Activated naive CD8-positive, alpha-beta T cell treated with anti-CD3 and anti-CD28 coated beads, Interleukin-2, amount 50 U/mL, for 24 hours (primary cell): Measurements from ENCODE around the gene DEFB131A.
"Not testable (repeated sequence)": the region's sequence is repeated elsewhere in the genome, so short reads cannot be mapped to it uniquely, and the experiment has no call there.

Experiments
- ATAC-seq: fragments of 150-1000 bp; cut with Tn5 transposase; one replicate; pipeline ENCODE4 v1.10.0; 2021
- DNase-seq: peaks from one replicate; pipeline ENCODE4 v3.0.0; 2021
- H3K27ac Mint-ChIP-seq: one replicate; pipeline ENCODE4 v1.8.0; 2021; ENCODE audit warnings: mild to moderate bottlenecking, mixed read lengths
- H3K27me3 Mint-ChIP-seq: one replicate; pipeline ENCODE4 v1.8.0; 2021; ENCODE audit warnings: mixed read lengths
- H3K36me3 Mint-ChIP-seq: one replicate; pipeline ENCODE4 v1.8.0; 2021; ENCODE audit warnings: low read depth, mixed read lengths
- H3K4me1 Mint-ChIP-seq: one replicate; pipeline ENCODE4 v1.8.0; 2021; ENCODE audit warnings: mixed read lengths
- H3K4me3 Mint-ChIP-seq: one replicate; pipeline ENCODE4 v1.8.0; 2021; ENCODE audit warnings: mild to moderate bottlenecking, moderate library complexity, mixed read lengths
- H3K9me3 Mint-ChIP-seq: one replicate; pipeline ENCODE4 v1.8.0; 2021; ENCODE audit warnings: mixed read lengths

Gene DEFB131A

DNA sequence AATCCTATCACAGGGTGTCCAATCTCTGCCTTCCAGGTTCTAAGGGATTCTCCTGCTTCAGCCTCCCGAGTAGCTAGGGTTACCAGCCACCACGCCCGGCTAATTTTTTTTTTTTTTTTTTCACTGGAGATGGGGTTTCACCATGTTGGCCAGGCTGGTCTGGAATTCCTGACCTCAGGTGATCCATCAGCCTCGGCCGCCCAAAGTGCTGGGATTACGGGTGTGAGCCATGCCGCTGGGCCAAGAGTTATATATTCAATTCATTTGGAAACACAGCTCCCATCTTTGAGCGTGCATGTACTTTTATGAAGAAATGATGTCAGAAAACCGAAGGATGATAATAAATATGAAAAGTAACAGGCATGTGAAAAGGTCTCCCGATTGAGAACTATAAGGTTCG, 38.7 kb downstream of the DEFB131A start:
- not testable (repeated sequence) for H3K9me3 Mint-ChIP-seq, H3K36me3 Mint-ChIP-seq, H3K4me3 Mint-ChIP-seq, H3K27me3 Mint-ChIP-seq, H3K27ac Mint-ChIP-seq, DNase-seq, H3K4me1 Mint-ChIP-seq, ATAC-seq

DNA sequence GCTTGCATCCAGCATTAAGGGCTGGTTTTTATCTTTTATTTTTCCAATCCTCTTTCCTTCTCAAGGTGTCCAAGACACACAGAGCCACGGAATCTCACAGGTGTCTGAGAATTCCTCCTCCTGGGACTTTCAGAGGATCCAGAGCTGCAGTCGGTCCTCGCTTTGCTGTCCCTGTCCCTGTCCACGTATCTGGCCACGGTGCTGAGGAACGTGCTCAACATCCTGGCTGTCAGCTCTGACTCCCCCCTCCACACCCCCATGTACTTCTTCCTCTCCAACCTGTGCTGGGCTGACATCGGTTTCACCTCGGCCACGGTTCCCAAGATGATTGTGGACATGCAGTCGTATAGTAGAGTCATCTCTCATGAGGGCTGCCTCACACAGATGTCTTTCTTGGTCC, 39.5 kb downstream of the DEFB131A start:
- H3K27ac Mint-ChIP-seq, H3K27me3 Mint-ChIP-seq, DNase-seq, H3K9me3 Mint-ChIP-seq, H3K36me3 Mint-ChIP-seq, H3K4me3 Mint-ChIP-seq, ATAC-seq, H3K4me1 Mint-ChIP-seq: not testable (repeated sequence)

DNA sequence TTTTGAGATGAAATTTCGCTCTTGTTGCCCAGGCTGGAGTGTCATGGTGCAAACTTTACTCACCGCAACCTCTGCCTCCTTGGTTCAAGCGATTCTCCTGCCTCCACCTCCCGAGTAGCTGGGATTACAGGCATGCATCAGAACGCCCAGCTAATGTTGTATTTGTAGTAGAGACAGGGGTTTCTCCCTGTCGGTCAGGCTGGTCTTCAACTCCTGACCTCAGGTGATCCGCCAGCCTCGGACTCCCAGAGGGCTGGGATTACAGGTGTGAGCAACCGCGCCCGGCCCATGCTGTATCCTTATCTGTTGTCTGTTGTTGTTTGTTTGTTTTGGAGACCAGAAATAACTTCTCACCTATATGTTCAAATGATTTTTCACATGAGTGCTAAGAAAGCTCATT, 42.7 kb downstream of the DEFB131A start:
- not testable (repeated sequence) for H3K9me3 Mint-ChIP-seq, H3K27me3 Mint-ChIP-seq, H3K4me1 Mint-ChIP-seq, H3K36me3 Mint-ChIP-seq, H3K4me3 Mint-ChIP-seq, ATAC-seq, H3K27ac Mint-ChIP-seq, DNase-seq

DNA sequence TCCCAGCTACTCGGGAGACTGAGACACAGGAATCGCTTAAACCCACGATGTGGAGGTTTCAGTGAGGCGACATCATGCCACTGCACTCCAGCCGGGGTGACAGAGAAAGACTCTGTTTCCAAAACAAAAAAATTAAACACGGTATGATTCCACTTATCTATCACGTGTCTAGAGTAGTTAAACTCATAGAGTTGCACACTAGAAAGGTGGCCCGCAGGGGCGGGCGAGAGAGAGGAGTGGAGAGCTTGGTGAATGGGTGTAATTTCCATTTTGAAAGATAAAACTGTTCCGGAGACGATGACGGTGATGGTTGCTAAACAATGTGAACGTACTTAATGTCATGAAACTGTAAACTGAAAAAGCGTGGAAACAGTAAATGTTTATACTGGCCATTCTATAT, 44.6 kb downstream of the DEFB131A start:
- not testable (repeated sequence) for H3K9me3 Mint-ChIP-seq, H3K36me3 Mint-ChIP-seq, DNase-seq, H3K4me3 Mint-ChIP-seq, ATAC-seq, H3K4me1 Mint-ChIP-seq, H3K27me3 Mint-ChIP-seq, H3K27ac Mint-ChIP-seq

DNA sequence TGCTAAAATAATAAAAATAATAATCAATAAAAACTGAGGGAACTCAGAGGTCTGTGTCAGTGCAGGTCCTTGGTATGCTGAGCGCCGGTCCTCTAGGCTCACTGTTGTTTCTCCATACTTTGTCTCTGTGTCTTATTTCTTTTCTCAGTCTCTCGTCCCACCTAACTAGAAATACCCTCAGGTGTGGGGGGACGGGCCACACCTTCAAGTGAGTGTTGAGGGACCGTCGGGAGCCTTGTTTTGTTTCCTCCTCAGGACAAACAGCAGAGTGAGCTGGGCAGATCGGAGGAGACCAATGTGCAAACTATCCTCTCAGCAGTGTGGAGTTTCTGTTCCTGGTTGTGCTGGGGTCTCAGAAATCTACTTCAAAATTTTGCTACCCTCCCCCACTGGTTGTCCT, 46.3 kb downstream of the DEFB131A start:
- not testable (repeated sequence) for H3K4me1 Mint-ChIP-seq, H3K36me3 Mint-ChIP-seq, H3K4me3 Mint-ChIP-seq, DNase-seq, ATAC-seq, H3K27ac Mint-ChIP-seq, H3K9me3 Mint-ChIP-seq, H3K27me3 Mint-ChIP-seq

DNA sequence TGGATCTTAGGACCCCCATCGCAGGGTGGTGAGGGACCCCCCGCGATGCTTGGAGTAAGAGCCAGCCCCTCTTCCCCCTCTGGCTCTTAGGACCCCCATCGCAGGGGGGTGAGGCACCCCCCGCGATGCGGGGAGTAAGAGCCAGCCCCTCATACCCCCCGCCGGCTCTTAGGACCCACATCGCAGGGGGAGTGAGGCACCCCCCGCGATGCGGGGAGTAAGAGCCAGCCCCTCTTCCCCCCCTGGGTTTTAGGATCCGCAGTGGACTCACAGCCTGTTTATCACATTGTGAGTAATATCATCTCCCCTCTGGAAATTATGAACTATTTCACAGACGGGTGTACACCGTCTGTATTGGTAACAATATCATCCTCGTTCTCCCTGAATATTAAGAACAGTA, 46.8 kb downstream of the DEFB131A start:
- H3K27ac Mint-ChIP-seq, H3K4me3 Mint-ChIP-seq, ATAC-seq, H3K36me3 Mint-ChIP-seq, DNase-seq, H3K4me1 Mint-ChIP-seq, H3K9me3 Mint-ChIP-seq, H3K27me3 Mint-ChIP-seq: not testable (repeated sequence)

DNA sequence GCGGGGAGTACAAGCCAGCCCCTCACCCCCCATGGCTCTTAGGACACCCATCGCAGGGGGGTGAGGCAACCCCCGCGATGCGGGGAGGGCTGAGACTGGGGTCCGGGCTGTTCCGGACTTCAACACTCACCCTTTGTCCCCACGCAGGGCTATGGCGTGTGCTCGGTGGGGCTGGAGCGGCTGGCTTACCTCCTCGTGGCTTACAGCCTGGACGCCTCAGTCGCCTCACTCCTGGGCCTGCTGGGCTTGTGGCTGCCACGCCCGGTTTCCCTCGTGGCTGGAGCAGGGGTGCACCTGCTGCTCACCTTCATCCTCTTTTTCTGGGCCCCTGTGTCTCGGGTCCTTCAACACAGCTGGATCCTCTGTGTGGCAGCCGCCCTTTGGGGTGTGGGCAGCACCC, 49.4 kb downstream of the DEFB131A start:
- H3K4me1 Mint-ChIP-seq, H3K27ac Mint-ChIP-seq, H3K36me3 Mint-ChIP-seq, DNase-seq, H3K4me3 Mint-ChIP-seq, H3K9me3 Mint-ChIP-seq, ATAC-seq: not testable (repeated sequence)
- H3K27me3 Mint-ChIP-seq, result peaks cover 15% of the 10 kb centered on the region

DNA sequence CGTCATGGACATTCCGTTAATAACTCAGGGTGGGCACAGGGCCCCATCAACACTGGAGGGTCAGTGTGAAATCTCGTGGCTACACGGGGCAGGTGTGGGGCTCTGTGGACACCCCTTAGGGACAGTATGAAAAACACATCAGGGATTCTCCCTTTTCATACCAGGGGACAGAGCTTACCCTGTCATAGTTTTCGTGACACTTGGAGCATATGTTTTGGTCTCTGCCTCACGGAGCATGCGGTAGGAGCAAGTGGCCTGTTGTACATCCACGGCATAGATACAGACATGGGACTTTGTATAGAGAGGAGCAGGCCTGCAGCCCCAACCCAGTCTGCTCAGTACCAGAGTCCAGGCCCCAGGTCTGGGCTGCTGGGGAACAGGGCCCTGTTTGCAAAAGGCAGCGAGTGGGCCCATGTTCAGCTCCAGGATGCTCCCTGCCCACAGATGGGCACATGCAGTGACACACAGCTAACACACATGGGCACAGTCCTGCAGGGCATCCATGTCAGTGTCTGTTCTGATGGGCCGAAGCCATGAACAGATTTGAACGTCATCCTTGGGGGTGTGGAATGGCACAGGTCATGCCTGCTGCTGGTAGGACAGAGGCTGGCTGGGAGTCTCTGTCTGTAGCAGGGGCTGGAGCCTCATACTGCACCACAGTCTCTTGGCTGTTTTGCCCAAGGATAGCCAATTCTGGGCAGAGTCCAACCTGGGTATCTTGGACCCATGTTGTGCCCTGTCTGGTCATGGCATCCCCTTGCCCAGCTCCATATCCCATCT, 50.2 kb downstream of the DEFB131A start:
- not testable (repeated sequence) for ATAC-seq, H3K4me3 Mint-ChIP-seq, H3K9me3 Mint-ChIP-seq, H3K4me1 Mint-ChIP-seq, H3K36me3 Mint-ChIP-seq, H3K27ac Mint-ChIP-seq, DNase-seq
- peaks cover 15% of the 10 kb centered on the region for H3K27me3 Mint-ChIP-seq

DNA sequence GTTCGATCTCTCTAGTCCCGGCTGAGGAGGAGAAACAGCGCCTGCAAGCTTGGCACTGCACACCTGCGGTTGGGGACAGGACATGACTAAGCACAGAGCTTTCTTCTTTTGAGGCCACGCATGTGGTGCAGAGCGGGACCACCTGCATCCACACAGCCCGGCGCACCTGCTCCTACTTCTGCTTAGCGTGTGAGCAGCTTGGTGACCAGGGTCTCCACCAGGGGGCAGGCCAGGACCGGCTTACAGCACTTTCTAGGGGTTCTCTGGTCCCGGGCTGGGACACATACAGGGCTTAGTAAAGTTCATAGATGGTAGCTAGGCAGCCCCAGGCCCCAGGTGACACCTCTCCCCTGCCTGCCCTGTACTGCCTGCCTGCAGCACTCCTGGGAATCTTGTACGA, 51.2 kb downstream of the DEFB131A start:
- H3K9me3 Mint-ChIP-seq, H3K4me3 Mint-ChIP-seq, H3K27ac Mint-ChIP-seq, H3K4me1 Mint-ChIP-seq, H3K36me3 Mint-ChIP-seq, ATAC-seq: not testable (repeated sequence)
- DNase-seq, result peak; percentile 84
- peaks cover 15% of the 10 kb centered on the region for H3K27me3 Mint-ChIP-seq

DNA sequence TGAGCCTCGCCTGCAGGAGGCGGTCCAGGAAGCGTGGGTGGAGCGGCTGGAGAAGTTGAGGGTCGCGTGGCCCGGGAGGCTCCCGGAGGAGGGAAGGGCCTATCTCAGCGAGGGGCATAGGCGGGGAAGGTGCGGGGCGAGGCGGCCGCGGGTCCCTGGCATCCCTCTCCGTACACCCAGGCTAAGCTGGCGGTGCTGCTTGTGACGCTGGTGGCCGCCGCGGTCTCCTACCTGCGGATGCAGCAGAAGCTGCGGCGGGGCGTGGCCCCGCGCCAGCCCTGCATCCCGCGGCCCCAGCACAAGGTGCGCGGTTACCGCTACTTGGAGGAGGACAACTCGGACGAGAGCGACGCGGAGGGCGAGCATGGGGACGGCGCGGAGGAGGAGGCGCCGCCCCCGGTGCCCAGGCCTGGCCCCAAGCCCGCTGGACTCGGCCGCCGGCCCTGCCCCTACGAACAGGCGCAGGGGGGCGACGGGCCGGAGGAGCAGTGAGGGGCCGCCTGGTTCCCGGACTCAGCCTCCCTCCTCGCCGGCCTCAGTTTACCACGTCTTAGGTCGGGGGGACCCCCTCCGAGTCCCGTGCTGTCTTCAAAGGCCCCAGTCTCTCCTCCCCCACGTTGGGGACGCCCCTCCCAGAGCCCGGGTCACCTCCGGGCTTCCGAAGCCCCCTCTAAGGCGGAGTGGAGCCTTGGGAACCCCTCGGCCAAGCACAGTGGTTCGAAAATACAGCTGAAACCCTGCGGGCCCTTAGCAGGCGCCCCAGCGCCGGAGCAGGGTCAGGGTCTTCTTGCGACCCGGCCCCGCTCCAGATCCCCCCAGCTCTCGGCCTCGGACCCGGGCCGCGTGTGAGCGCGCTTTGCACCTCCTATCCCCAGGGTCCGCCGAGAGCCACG, 53.6 kb downstream of the DEFB131A start:
- not testable (repeated sequence) for H3K4me3 Mint-ChIP-seq

DNA sequence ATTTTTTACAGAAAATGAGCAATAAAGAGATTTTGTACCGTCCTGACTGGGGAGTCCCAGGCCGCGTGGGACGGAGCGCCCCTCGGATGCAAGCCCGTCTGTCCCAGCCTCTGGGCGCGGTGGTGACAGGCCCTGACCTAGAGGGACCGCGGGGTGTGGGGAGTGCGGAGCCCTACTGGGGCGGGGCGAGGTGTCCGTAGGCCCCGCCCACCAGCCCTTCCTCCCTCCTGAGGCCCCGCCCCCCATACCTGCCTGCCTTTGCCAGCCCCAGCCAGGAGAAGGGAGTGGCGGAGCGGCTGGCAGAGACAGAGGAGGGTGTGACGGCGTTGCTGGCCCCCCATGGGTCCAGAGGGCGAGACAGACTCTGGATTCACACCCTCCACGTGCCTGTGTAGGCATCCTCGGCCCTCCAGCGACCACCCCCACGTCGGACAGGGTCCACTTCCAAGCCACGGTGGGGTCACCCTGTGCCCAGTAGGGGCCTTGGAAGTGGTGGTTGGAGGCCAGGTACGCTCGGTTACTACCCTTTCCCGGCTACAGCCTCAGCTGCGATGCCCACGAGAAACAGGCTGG, 54.3 kb downstream of the DEFB131A start:
- not testable (repeated sequence) for H3K9me3 Mint-ChIP-seq, H3K36me3 Mint-ChIP-seq, DNase-seq, H3K27ac Mint-ChIP-seq, H3K4me3 Mint-ChIP-seq, ATAC-seq, H3K4me1 Mint-ChIP-seq
- peaks cover 15% of the 10 kb centered on the region for H3K27me3 Mint-ChIP-seq

More for the DNA sequence above, 53.6 kb downstream of the DEFB131A start:
- H3K27ac Mint-ChIP-seq, H3K4me1 Mint-ChIP-seq, ATAC-seq, H3K36me3 Mint-ChIP-seq, H3K9me3 Mint-ChIP-seq, DNase-seq: not testable (repeated sequence)
- peaks cover 15% of the 10 kb centered on the region for H3K27me3 Mint-ChIP-seq

DNA sequence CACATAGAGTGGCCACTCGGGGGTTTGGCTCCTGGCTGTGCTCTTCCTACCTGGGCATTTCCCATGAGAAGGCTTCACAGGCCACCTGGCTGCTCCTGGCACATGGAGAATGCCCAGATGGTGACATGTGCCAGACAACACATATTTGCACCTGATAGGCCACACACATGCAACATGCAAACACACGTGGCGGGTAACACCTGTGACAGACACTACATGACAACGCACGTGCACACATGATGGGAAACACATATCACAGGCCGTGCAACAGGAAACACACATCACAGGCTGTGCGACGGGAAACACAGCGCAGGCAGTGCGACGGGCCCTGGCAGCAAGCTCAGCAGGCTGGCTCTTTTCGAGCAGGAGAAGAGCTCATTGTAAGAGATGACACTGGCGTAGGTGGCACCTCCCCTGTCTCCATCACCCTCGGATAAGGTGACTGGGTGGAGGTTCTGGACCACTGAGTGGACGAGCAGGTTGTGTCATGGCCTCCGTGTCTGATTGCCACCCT, 55.8 kb downstream of the DEFB131A start:
- H3K27ac Mint-ChIP-seq, ATAC-seq, DNase-seq, H3K9me3 Mint-ChIP-seq, H3K36me3 Mint-ChIP-seq, H3K4me3 Mint-ChIP-seq, H3K4me1 Mint-ChIP-seq: not testable (repeated sequence)
- peaks cover 13% of the 10 kb centered on the region for H3K27me3 Mint-ChIP-seq
